GM20000 (cell line): ENCODE results near the gene SOWAHA.

Experiments used
- DNase-seq: peaks from one replicate; pipeline ENCODE4 v3.0.0; 2012; ENCODE audit warnings: low spot score
- TF ChIP-seq, protein P1 (sequence below): IDR thresholded peaks from 2 replicates; pipeline ENCODE4 v1.5.1; 2012; ENCODE audit warnings: mild to moderate bottlenecking, control low read depth; ENCODE audit errors: extremely low read depth, missing control alignments

The SOWAHA gene

DNA sequence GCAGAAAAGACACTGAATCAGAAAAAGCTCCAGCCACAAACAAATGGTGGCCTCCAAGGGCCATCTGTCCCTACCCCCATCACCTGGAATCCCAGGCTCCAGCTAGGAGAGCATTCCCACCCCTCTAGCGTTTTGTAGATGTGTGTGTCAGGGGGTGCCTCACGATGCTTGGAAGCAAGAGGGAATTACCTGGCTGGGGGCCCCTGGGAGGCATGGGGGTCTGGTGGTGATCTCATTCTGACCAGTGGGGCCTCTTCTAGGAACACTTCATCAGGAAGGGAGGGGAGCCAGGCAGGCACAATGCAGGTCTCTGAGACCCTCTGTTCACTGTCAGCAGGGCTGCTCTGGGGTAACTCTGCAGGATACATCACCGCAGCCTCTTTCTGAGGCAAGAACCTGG is 11.3 kb downstream of the SOWAHA start:
- DNase-seq = peak; percentile 39
- TF ChIP-seq, protein P1, sequence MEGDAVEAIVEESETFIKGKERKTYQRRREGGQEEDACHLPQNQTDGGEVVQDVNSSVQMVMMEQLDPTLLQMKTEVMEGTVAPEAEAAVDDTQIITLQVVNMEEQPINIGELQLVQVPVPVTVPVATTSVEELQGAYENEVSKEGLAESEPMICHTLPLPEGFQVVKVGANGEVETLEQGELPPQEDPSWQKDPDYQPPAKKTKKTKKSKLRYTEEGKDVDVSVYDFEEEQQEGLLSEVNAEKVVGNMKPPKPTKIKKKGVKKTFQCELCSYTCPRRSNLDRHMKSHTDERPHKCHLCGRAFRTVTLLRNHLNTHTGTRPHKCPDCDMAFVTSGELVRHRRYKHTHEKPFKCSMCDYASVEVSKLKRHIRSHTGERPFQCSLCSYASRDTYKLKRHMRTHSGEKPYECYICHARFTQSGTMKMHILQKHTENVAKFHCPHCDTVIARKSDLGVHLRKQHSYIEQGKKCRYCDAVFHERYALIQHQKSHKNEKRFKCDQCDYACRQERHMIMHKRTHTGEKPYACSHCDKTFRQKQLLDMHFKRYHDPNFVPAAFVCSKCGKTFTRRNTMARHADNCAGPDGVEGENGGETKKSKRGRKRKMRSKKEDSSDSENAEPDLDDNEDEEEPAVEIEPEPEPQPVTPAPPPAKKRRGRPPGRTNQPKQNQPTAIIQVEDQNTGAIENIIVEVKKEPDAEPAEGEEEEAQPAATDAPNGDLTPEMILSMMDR = no peak

DNA sequence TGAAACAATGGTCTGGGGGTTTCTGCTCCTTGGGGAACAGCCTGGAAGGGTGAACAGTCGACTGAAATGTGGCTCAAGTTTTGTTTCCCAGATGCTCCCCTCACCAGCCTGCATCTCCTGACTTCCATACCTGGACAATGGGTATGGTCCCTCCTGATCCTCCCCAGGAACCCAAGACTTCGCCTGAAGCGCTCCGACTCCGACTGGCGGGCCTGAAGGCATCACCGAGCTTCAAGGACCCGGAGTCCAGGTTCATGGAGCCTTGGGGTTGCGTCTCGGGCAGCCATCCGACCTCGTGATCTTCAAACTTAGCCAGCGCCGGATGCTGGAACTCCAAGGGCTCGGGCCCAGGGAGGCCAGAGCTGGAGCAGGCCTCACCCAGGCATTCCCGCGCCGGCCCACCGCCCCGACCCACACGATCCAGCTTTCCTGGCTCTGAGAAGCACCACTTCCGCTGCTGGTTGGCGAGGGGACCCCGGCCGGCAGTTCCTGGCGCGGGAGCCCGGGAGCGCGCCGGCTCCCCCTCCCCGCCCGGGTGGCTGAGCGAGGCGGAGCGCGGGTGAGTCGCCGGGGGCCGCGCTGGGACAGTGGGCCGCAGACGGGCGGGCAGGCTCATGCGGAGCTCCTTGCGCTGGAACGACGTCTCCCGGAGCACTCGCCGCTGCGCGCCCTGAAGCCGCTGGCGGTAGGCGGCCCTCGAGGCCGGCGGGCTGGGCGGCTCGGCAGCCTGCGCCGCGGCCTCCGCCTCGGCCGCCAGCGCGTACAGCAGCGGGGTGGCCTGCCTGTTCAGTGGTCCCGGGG is 12.1 kb downstream of the SOWAHA start:
- peak; percentile 72 for DNase-seq

DNA sequence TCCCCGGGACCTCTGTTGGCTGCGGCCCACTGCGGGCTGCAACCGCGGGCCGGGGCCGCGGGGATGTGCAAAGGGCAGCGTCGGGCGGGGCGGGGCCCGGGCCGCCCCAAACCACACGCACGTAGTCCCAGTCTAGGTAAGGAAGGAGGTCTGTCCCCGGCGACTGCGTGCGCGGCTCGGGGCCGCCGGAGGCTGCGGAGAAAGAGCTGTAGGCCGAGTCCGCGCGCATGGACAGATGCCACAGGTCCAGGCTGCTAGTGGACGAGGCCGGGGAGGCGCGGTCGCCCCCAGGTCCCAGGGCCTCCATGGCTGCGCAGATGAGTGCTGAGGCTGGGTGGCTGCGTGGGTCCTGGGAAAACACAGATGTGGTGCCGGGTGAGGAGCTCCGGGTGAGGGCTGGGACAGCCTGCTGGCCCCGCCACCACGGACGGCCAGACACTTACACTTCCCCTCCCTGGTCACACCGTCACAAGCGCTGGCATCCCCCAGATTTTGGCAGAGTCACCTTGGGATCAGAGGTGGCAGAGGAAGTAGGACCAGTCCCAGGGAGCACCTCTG is 12.8 kb downstream of the SOWAHA start:
- TF ChIP-seq, protein P1 = no peak
- DNase-seq = no peak

More for the DNA sequence above, 12.1 kb downstream of the SOWAHA start:
- TF ChIP-seq, protein P1 = no peak

DNA sequence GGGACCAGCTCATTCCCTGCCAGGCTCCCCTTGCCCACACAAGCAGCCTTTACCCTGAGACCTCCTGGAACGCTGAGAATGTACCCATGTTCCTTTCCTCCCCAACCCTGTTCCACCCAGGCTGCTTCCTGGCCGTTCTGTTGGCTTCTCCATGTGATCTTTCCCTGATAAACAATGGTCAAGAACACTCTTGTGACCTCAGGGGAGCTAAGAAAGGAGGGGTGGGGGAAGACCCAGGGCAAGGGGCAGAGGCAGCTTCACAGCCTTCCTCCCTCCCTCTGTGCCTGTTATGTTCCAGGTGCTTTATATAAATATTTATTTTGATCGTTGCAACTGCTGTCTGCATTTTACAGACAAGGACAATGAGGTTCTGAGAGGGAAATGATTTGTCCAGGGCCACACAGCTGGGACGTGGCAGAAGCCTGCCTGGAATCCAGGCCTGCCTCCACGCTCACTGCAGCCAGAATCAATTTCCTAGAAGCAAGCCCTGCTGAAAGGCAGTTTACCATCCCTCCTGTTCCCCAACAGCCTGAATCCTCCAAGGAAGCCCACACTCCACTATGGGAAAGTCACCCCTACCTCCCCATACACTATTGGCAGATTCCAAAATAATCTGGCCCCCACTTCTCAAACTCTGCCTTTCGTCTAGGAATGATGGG is 13.5 kb downstream of the SOWAHA start:
- TF ChIP-seq, protein P1 = no peak
- no peak for DNase-seq

DNA sequence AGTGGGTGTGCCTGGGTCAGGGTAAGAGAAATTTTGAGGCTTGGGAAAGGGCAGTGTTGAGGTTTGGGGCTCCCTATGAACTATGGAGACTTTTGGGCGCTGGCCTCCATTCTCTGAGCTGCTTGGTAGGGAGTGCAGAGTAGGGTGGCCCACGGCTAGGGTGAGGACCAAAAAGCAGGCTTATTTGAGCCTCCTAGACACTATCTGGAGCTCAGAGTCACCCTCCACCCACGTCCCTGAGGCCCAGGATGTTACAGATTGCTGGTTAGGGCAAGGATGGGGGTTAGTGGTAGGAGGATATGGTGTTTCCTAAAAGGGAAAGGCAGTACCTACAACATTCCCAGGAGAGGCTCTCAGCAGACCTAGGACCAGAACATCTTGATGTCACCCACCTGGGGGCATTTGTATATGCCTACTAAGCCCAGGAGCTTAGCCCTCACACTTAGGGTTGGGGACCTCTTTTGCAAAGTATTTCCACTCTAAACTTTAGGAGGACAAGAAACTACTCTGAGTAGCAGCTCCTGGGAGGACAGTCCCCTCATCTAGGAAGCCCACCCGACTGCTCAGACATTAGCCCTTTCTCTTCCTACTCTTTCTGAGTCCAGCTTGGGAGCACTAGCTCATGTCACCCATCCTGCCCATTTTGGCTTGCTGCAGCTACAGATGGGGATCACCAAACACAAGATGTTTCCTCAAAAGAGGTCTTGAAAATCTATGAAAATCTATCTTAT is 15.0 kb downstream of the SOWAHA start:
- TF ChIP-seq, protein P1 = no peak

DNA sequence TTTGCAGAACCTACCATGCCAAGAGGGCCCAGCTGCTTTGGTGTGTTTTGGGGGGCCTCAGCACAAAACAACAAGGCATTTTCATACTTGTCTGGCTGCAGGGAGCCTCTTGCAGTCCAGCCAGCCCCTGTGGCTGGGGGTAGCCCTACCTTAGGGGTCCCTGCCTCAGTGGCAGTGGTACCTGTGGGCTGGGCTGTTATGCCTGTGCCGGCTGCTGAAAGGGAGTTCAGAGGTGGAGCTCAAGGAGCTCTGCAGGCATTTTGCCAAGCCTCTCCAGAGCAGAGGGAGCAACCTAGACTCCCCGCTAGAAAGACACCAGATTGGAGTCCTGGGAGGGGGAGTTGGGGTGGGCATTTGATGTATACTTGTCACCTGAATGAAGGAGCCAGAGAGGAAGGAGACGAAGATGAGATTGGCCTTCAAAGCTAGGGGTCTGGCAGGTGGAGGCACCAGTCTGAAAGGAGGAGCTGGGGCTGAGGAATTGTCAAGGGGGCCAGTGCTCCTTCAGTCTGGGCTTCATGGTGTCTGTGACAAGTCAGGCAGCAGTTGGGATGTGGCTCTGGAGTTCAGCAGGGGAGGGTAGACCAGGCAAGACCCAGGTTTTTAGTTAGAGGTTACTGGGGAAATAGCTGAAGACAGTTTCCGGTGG is 15.9 kb downstream of the SOWAHA start:
- TF ChIP-seq, protein P1 = no peak
- DNase-seq = no peak

More for the DNA sequence above, 15.0 kb downstream of the SOWAHA start:
- peak; percentile 27 for DNase-seq
